GM18498 (cell line): Measurements from ENCODE around the gene FAM229A.
A peak's percentile ranks its signal among the peaks of the same experiment; 100 is the strongest.

Experiments used
- ATAC-seq: cut with Tn5 transposase; IDR thresholded peaks from one replicate; pipeline ENCODE4 v1.9.1; 2021; ENCODE audit warnings: mild to moderate bottlenecking, moderate library complexity; ENCODE audit not compliant: unreplicated experiment

Gene FAM229A

DNA sequence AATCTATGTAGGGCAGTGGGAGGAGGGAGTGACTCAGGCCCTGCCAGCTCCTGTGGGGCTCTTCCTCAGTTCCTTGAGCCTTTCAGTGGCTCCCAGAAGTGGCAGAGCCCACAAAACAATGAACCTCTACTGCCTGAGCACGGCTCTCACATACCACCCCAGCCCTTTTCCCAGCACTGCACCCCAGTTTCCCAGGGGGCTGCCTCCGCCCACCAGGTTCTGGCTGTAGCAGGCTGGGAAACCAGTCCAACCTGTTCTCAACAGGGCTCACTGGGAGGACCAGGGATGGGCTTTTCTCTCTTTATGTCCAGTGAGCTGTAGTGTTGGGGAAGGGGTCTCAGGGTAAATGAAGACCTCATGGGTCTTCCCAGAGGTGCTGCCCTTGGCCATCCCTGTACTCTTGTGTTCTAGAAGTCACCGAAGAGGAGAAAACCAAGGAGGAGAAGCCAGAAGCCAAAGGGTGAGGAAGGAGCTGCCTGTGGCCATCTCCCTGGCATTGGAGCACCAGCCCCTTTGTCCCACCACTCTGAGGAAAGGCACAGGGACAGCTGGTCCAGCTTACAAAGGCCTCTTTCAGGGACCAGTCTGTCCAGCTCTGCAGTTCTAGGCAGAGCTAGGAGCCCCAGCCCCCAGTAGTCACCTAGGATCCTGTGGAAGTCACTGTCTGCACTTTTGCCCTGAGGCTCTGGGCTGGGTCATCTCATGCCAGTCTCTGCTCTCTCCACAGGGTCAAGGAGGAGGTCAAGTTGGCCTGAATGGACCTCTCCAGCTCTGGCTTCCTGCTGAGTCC is 29.8 kb downstream of the FAM229A start:
- no peak for ATAC-seq

DNA sequence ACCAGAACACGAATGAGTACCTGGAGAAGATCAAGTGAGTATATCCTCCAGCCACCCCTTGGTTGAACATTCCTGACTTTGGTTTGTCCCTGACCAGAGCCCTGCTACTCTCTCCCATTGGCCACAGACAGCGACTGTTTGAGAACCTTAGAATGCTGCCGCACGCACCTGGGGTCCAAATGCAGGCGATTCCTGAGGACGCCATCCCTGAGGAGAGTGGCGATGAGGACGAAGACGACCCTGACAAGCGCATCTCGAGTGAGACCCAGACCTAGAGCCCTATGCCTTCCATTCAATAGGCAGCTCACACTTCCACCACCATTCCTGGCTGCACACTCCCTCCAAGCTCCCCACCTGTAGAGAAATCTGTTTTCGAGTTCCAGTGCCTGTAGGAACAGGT is 30.7 kb downstream of the FAM229A start:
- ATAC-seq = no peak

DNA sequence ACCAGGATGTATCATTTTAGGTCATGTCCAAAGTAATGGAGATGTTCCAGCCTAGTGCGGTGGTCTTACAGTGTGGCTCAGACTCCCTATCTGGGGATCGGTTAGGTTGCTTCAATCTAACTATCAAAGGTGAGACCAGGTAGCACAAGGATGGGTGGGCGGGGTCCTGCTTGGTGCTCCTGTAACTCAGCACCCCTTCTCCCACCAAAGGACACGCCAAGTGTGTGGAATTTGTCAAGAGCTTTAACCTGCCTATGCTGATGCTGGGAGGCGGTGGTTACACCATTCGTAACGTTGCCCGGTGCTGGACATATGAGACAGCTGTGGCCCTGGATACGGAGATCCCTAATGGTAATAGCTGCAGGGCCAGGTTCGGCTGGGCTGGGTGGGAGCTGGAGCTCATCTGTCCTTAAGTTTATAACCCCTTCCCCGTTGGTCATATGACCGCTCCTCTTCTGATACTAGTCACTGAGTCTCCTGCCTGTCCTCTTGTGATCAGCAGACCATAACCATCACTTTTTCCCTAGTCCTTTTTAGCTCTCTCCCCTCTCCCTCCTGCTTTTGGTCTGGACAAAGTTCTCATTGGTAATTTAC is 31.6 kb downstream of the FAM229A start:
- ATAC-seq = no peak

DNA sequence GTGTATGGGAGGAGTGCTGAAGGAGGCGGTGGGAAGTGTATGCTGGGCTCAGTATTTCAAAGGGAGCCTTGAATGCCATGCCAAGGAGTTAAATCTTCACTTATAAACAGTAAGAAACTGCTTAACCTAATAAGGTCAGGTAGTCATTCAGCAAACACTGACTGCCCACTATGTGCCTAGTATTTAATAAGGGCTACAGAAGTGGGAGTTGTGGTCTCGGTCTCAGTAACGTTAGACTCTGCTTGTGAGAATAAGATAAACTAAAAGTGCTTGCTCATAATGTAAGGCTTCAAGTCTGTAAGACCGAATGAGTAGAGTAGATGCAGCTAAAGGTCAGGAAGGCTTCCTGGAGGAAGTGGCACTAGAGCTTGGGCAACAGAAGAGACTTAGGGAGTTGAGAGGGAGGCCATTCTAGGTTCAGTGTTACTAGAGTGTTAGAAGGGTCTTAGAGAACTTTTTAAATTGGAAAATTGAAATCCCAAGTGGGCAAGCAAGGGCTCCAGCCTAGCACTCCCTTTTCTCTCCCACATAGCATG is 32.3 kb downstream of the FAM229A start:
- no peak for ATAC-seq

DNA sequence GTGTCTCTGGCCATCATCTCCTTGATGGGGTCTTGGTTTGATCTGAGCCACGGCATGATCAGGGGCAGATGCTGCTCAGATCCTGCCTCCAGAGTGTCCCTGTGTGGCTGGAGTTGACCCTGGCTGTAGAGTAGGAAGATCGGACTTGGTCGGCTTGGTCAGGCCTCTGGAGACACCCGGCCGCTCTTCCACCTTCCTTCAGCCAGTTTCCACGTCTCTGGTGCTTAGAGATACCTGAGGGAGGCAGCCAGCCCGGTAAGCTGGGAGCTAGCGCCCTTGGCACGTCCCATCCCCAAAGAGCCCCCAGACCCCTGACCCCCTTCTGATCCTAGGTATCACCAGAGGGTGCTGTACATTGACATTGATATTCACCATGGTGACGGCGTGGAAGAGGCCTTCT is 35.1 kb downstream of the FAM229A start:
- ATAC-seq = no peak

DNA sequence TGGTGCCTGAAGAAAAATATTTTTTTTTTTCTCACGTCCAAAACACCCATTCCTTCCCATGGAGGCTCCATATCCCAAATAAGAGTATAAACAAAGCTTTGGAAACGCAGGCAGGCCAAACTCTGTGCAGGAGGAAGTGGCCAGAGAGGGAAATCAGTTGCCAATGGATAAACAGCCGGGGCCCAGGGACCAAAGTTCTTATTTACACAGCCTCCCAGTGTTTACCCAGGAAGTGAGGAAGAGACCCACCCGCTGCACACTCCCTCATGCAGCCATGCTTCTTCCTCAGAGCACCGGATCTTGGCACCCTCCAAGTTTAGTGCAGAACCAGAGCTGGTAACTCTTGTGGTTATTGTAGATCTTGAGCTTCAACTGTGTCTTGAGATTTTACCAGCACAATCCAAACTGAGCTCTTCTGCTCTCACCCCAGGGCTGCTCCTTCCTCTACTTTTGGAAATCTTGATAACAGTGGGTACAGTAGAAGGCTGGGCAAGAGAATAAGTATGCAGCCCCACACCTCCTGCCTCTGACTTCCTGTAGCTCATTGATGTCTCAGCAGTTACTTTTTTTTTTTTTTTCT is 40.5 kb downstream of the FAM229A start:
- ATAC-seq = no peak

DNA sequence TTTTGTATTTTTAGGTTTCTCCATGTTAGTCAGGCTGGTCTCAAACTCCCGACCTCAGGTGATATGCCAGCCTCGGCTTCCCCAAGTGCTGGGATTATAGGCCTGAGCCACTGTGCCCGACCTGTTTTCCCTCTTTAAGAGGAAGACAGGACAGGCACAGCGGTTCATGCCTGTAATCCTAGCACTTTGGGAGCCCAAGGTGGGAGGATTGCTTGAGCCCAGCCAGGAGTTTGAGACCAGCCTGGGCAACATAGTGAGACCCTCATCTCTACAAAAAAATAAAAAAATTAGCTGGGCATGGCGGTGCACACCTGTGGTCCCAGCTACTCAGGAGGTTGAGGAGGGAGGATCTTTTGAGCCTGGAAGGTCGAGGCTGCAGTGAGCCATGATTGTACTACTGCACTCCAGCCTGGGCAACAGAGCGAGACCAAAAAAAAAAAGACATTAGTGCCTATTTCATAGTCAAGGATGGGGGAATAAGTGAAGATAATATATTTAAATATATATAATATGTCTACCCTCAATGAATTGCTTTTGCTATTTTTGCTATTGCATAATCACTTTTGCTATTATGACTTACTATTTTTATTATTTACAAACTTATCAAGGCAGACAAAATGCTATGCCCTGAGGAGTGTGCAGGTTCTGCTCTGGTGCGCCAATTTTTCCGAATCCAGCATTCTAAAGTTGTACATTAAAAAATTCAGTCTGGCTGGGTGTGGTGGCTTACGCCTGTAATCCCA is 44.0 kb downstream of the FAM229A start:
- no peak for ATAC-seq

DNA sequence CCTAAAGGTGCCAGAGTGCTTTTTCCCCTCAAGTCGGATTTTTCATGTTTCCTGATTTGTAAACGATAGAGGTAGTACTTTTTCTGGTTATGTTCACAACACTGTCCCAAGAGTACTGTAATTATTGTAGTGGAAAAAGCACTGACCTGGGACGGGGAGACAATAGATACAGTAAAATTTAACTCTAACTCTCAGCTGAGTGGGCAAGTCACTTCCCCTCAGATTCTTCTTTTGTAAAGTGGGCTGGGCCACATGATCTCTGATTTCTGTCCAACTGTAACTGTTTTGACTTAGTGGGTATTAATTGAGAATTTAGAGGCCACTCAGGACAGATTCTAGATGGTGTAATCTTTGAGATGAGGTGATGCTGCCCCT is 45.4 kb downstream of the FAM229A start:
- peak; percentile 9 for ATAC-seq

DNA sequence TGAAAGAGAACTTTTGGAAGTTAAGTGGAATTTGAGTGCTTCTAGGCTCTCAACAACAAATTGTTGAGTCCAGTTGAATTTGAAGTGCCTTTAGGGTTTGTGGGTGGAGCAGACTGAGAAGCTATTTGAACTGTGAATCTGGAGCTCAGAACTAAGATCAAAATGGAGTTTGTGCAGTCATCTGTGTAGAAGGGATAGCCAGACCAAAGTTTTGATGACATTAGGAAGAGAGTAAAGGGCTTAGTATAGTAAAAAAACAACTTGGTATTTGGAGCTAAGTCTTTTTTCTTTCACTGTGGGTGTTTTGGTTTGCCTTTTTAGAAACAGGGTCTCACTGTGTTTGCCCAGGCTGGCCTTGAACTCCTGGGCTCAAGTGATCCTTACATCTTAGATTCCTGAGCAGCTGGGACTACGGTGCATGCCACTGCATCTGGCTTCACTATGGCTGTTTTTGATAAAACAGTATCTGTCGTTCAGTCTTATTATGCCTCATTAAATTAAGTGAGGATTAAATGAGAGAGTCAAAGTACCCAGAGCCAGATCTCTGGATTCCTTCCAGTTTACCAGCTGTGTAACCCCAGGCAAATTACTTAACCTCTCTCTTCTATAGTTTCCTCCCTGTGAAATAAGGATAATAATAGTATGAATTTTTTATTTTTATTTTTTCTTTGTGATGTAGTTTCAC is 50.4 kb downstream of the FAM229A start:
- ATAC-seq = no peak
